HG02798 (cell line): Measurements from ENCODE around the gene PVALEF.

Experiments
- ATAC-seq: cut with Tn5 transposase; IDR thresholded peaks from one replicate; pipeline ENCODE4 v1.9.1; 2021; ENCODE audit warnings: mild to moderate bottlenecking; ENCODE audit not compliant: unreplicated experiment, poor library complexity

PVALEF gene

GRCh38 chr17:81229666-81229920, 64.3 kb downstream of the PVALEF start:
- no peak for ATAC-seq

GRCh38 chr17:81230043-81230820, 64.9 kb downstream of the PVALEF start:
- ATAC-seq: no peak

GRCh38 chr17:81231121-81231645, 65.9 kb downstream of the PVALEF start:
- ATAC-seq: no peak

- ATAC-seq: no peak
Observed at GRCh38 chr17:81231766-81232581, 66.7 kb downstream of the PVALEF start.
